A549 treated with Mapracorat at 1 μM for 4 hours (cell line): ENCODE data around the gene GNMT. TPM values are rescaled to one million over a fixed set of nuclear protein-coding genes. Genes with fewer than 3 reads are reported as not detected.

ENCODE experiments used
- total RNA-seq: library from RNA; stranded (reverse); fragments of 200-300 nt; extraction: Qiagen RNA extraction; gene quantifications from 5 replicates; pipeline ENCODE4 v1.2.3, GENCODE V29; 2022

GNMT gene
- total RNA-seq: 0.22 to 0.30 TPM in 2 of 5 replicates, not detected in the others

DNA sequence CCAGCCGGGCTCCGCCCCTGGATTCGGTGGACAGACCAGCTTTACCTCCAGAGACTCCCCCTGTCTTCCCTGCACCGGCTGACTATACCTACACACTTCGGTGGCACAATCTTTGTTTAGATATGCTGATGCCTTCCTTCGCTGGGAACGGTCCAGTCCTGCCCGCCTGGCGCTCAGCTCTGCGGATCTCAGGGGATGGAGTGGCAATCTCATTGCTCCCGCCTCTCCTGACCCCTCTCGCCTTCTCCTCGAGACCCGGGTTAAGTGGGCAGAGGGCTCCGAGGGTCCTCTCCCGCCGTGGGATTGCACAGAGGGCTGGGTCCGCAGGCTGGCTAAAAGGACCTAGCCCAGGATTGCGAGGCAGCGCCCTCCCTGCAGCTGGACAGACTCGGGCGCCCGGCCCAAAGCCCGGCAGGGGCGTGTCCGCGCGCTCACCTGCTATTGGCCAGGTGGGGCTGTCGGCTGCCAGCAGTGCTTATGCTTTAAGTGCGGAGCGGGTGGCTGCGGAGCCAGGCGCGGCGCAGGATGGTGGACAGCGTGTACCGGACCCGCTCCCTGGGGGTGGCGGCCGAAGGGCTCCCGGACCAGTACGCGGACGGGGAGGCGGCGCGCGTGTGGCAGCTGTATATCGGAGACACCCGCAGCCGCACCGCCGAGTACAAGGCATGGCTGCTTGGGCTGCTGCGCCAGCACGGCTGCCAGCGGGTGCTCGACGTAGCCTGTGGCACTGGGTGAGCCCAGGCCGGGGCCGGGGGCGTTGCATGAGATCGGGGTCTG, at the start of gene GNMT:
GNMT (plus strand) TSS at position 512 of the 777 bp plus-strand sequence; CDS start at position 526, 14 bp downstream.

DNA sequence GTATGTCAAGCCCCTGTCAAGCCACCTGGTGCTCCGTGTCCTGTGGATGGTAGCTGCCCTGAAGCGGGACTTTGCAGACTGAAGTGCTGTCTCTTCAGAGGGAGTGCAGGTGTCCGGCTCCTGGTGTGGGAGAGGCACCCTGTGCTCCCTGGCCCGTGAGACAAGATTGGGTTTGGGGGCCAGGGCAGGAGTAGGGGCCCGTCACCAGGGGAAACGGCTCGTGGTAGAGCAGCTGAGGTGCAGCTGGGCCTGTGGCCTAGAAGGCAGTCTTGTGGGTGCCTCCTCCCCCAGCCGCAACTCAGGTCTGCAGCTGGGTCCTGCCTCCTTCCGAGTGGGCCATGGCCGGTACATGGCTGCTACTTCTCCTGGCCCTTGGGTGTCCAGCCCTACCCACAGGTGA, 44.8 kb upstream of the GNMT start, which contains the start of gene PTCRA:
PTCRA (plus strand) TSS at position 322 of the 400 bp plus-strand sequence; CDS start at position 339, 17 bp downstream.

DNA sequence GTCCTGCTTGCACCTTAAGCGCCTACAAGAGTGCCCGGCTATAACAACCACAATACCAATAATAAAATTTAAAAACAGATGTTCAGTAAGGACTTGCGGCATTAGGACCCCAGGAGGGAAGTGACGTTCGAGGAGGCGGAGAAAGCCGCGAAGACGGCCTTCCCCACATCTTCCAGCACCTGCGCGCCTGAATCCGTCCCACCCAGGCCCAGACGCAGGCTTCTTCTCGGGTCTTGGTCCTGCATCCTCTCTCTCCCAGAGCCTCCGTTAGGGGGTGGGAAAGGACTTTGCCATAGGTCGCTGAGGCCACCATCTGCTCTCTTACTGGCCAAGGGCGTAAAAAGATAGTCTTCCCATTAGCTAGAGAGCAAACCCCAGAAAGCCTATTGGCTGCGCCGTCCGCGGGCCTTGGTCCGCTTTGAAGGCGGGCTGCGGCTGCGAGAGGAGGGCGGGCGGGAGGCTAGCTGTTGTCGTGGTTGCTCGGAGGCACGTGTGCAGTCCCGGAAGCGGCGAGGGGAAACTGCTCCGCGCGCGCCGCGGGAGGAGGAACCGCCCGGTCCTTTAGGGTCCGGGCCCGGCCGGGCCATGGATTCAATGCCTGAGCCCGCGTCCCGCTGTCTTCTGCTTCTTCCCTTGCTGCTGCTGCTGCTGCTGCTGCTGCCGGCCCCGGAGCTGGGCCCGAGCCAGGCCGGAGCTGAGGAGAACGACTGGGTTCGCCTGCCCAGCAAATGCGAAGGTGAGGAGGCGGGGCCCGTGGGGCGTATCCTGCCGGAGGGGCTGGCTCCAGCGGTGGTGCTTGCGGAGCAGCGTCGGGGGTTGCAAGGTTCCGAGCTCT, 31.4 kb upstream of the GNMT start, which contains the start of gene CNPY3:
CNPY3 (plus strand) TSS at position 495 of the 835 bp plus-strand sequence; CDS start at position 586, 91 bp downstream.

DNA sequence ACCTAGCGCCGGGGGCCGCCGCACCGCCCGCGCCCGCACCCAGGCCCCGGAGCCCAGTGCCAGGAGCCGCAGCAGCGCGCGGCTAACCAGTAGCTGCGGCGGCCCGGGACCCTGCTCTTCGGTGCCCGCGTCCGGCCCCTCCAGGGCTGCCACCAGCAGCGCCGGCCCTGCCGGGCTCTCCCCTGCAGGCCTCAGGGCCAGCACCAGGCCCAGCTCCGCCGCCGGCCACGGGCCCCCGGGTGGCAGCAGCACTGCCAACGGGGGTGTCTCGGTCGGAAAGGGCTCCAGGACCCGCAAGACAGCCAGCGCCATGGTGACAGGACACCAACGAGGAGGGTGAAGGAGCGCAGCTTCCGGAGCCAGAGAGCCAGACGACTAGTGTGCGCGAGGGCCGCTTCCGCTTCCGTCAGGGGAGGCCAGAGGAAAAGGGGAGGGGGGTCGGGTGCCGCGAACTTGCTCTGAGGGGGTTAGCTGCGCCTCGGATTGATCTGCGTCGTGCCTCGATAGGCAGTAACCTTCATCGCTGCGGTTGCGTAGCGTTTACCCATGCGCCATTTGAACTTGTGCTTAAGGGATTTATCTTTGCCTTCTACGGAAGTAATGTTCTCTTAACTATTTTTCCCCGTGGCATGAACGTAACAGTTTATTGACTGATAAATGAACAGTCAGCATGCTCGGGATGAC, 18.4 kb downstream of the GNMT start, which contains the start of gene PEX6:
PEX6 (minus strand) TSS at position 343 of the 684 bp plus-strand sequence; CDS start at position 312, 31 bp downstream.

DNA sequence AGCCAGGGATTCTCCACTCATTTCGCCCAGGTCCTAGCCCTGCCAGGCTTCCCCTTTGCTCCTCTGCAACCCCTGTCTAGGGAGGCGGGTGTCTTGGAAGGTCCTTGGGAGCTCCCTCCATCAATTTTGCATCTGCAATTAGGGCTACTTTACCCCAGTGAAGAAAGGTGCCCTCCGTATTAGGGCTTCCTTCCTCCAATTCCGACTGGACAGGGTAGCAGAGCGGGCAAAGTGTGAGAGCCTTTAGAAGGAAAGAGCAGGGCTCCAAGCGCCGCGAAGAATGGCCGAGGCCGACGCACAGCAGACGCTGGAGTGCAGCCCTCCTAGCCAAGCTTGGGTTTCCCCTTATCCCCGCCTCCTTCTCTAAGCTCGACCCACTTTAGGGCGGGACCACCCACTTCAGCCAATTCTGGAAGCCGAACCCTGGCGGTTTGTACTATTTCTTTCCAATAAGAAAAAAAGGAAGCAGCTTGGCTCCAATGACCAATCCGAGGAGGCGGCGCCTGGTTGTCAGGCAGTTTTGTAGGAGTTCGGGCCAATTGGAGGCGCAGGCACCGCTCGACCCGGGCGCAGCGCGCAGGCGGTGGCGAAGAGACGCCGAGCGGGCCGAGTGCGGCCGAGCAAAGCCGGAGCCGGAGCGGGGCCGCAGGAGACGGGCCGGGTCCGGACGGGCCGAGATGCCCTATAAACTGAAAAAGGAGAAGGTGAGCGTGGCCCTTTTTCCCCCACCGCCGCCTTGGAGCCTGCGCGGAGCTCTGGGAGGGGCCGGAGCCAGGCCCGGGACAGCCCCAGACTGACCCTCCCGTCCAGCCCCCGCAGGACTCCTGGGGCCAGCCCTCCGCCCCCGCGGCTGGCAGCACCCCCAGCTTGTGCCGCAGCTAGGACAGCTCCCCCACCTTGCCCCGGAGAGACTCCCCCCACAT, 23.7 kb downstream of the GNMT start, which contains the start of gene PPP2R5D:
PPP2R5D (plus strand) TSS at position 570 of the 923 bp plus-strand sequence; CDS start at position 678, 108 bp downstream.

Other genes with a start within 250 kb of the GNMT start
- gene PRPH2, start 238.2 kb upstream of the GNMT start, total RNA-seq: not detected in 5 replicates
- 14.9 to 17.9 TPM (median 16.3 TPM) in 5 replicates for gene TBCC, start 214.7 kb upstream of the GNMT start, total RNA-seq
- 2.4 to 3.1 TPM (median 2.8 TPM) in 5 replicates for gene BICRAL, start 178.7 kb upstream of the GNMT start, total RNA-seq
- gene RPL7L1, start 81.1 kb upstream of the GNMT start, total RNA-seq: 61.4 to 82.5 TPM (median 64.6 TPM) in 5 replicates
- gene PTCRA, start 44.7 kb upstream of the GNMT start, total RNA-seq: not detected in 5 replicates
- gene CNPY3, start 31.3 kb upstream of the GNMT start, total RNA-seq: 35.8 to 45.4 TPM (median 42.7 TPM) in 5 replicates
- 5.1 to 9.3 TPM (median 8.6 TPM) in 5 replicates for gene PEX6, start 18.4 kb downstream of the GNMT start, total RNA-seq
- gene PPP2R5D, start 23.8 kb downstream of the GNMT start, total RNA-seq: 23.1 to 26.5 TPM (median 25.1 TPM) in 5 replicates
- gene MEA1, start 53.2 kb downstream of the GNMT start, total RNA-seq: 88.1 to 96.0 TPM (median 92.0 TPM) in 5 replicates
- 24.6 to 28.7 TPM (median 26.6 TPM) in 5 replicates for gene KLHDC3, start 53.5 kb downstream of the GNMT start, total RNA-seq
- gene RRP36, start 60.9 kb downstream of the GNMT start, total RNA-seq: 67.5 to 78.6 TPM (median 72.7 TPM) in 5 replicates
- 6.2 to 9.1 TPM (median 7.2 TPM) in 5 replicates for gene CUL7, start 93.1 kb downstream of the GNMT start, total RNA-seq
- gene MRPL2, start 98.7 kb downstream of the GNMT start, total RNA-seq: 55.1 to 64.6 TPM (median 59.6 TPM) in 5 replicates
- 5.0 to 7.7 TPM (median 7.0 TPM) in 5 replicates for gene KLC4, start 98.9 kb downstream of the GNMT start, total RNA-seq
- gene PTK7, start 115.6 kb downstream of the GNMT start, total RNA-seq: 3.9 to 5.8 TPM (median 4.8 TPM) in 5 replicates
- 12.3 to 16.9 TPM (median 16.1 TPM) in 5 replicates for gene SRF, start 210.5 kb downstream of the GNMT start, total RNA-seq
- gene CUL9, start 221.4 kb downstream of the GNMT start, total RNA-seq: 7.2 to 12.6 TPM (median 7.9 TPM) in 5 replicates